Thoracic aorta (tissue), 2 donors: ENCODE results near the gene ICE2. TPM values are rescaled to one million over a fixed set of nuclear protein-coding genes. Genes with fewer than 3 reads are reported as not detected.

ENCODE experiments used
- ATAC-seq: fragments of 150-250 bp; one replicate; pipeline ENCODE4 v1.8.0; 2017; ENCODE audit warnings: low read depth; ENCODE audit not compliant: insufficient number of reproducible peaks, low FRiP score
- DNase-seq: peaks from one replicate; pipeline ENCODE4 v3.0.0-alpha.2; 2020; ENCODE audit warnings: low spot score
- H3K27ac ChIP-seq, 2 donors: fragments of 200-600 bp; sonication (generic); 1 replicate in 1 of 2; 2 replicates in 1 of 2; pipeline ENCODE4 v1.5.1; 2016; ENCODE audit warnings: mild to moderate bottlenecking in 2 of 2, moderate library complexity in 2 of 2
- H3K27me3 ChIP-seq: fragments of 200-600 bp; sonication (generic); replicated peaks from 2 replicates; pipeline ENCODE4 v1.6.0; 2016; ENCODE audit warnings: mild to moderate bottlenecking; ENCODE audit not compliant: insufficient read depth
- H3K36me3 ChIP-seq: fragments of 200-600 bp; sonication (generic); one replicate; pipeline ENCODE4 v1.5.1; 2016
- H3K4me1 ChIP-seq, 2 donors: fragments of 200-600 bp; sonication (generic); 1 replicate in 1 of 2; 2 replicates in 1 of 2; pipeline versions ENCODE4 v1.5.1 to v1.6.0; 2016; ENCODE audit warnings: low read depth in 2 of 2, mild to moderate bottlenecking in 1 of 2; ENCODE audit not compliant: control insufficient read depth in 1 of 2
- H3K4me3 ChIP-seq: fragments of 200-600 bp; sonication (generic); 2 replicates; pipeline ENCODE4 v1.5.1; 2016; ENCODE audit warnings: mild to moderate bottlenecking
- H3K9me3 ChIP-seq: fragments of 200-600 bp; sonication (generic); 2 replicates; pipeline ENCODE4 v1.5.1; 2016
- CTCF ChIP-seq: fragments of 200-600 bp; sonication (generic); IDR thresholded peaks from one replicate; pipeline ENCODE4 v1.5.1; 2019; ENCODE audit warnings: antibody characterized with exemption
- total RNA-seq, 2 donors: library from RNA; depleted of rRNA; stranded (reverse); fragments of >200 nt; gene quantifications; one replicate each; pipeline versions ENCODE4 v1.1.0 to v1.2.3, GENCODE V29; 2016

The ICE2 gene
- total RNA-seq, 2 donors from 2014 or later: 19.4 to 57.2 TPM

DNA sequence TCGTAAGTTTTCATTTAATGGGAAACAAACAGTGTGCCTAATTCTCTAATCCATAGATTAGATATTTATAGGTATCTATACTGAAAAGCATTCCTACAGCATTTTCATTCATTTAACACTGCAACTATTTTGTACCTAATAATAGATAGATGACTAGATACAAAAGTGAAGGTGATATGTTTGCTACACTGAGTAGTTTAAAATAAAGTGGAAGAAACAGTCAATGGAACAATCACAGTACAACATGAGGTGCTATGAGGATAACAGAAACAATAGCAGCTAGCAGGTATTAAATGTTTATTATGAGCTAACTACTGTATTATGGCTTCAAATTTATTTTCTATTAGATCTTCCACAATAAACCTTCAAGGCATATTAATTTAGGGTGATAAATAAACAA is 50.0 kb downstream of the ICE2 start:
- DNase-seq (no peak), ATAC-seq (no peak)
- TF ChIP-seq CTCF: no peak
- Histone ChIP-seq H3K27ac (no peak overlapping the region), H3K4me1 (peaks cover 7 to 28% of the 10 kb centered on the region in 2 donors), H3K36me3 (peaks cover 16% of the 10 kb centered on the region), H3K9me3 (no peaks in the 10 kb centered on the region), H3K4me3 (no peak overlapping the region), H3K27me3 (no peaks in the 10 kb centered on the region)

DNA sequence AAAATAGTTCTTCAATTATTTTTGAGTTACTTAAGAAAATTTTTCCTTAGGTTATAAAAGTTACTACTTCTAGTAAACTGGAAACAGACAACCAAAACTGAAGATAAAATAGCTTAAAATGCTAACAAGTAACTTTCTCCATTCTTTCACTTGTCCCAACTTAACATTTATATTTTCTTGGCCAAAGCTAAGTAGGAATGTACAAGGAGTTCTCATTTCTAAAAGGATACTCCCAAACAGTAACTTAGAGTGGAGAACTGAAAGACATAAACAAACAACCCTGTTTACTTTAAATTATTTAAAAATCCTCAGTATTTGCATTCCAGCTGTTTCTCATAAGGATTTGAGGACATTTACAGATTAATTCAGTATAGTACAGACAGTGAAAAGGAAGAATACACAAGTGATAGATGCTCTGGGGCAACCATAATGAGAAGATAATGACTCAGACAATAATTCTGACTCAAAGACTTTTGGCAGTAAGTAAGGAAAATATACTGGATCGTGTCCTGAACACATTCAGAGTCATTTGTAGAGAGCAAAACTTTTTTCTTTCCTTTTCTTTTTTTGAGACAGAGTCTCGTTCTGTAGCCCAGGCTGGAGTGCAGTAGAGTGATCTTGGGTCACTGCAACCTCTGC is 52.0 kb downstream of the ICE2 start:
- Histone ChIP-seq H3K27me3 (no peaks in the 10 kb centered on the region), H3K27ac (peak overlapping the region; percentile 54 to 59), H3K4me1 (peaks cover 20 to 43% of the 10 kb centered on the region in 2 donors), H3K4me3 (no peak overlapping the region), H3K9me3 (no peaks in the 10 kb centered on the region), H3K36me3 (peaks cover 12% of the 10 kb centered on the region)
- TF ChIP-seq CTCF: no peak
- ATAC-seq (peak; percentile 51), DNase-seq (no peak)

DNA sequence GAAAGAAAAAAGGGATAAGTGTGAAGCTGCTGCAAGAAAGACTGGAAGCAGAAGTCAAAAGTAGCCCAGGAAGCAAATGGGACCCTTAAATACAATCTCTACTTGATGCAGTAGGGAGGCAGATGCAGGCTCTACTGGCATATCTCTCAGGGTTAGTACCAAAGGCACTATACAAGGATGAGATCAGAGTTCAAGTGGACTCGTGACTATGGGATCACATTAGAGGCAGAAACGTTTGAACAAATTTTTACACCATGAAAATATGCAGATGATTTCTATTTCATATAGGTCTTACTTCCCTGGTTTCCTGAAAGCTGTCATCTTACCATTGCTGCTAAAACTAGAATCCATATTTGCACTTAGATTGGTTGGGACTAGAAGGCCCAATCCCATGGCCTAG is 53.5 kb downstream of the ICE2 start:
- Histone ChIP-seq H3K4me3 (no peak overlapping the region), H3K9me3 (no peaks in the 10 kb centered on the region), H3K27ac (no peak overlapping the region), H3K36me3 (peaks cover 5% of the 10 kb centered on the region), H3K27me3 (no peaks in the 10 kb centered on the region), H3K4me1 (peaks cover 22 to 52% of the 10 kb centered on the region in 2 donors)
- DNase-seq (no peak), ATAC-seq (no peak)
- no peak for TF ChIP-seq CTCF

GRCh38 chr15:60424006-60424405 is 54.9 kb downstream of the ICE2 start:
- H3K4me3 ChIP-seq: no peak overlapping the region
- H3K36me3 ChIP-seq: no peaks in the 10 kb centered on the region
- DNase-seq: no peak

GRCh38 chr15:60423537-60423936 is 55.4 kb downstream of the ICE2 start:
- no peak overlapping the region for H3K4me3 ChIP-seq
- peaks cover 22 to 60% of the 10 kb centered on the region in 2 donors for H3K4me1 ChIP-seq
- no peaks in the 10 kb centered on the region for H3K27me3 ChIP-seq
- H3K27ac ChIP-seq: peak overlapping the region in 1 of 2 donors; percentile 21
- ATAC-seq (peak; percentile 57), DNase-seq (no peak)
- no peaks in the 10 kb centered on the region for H3K36me3 ChIP-seq
- H3K9me3 ChIP-seq: no peaks in the 10 kb centered on the region
- TF ChIP-seq CTCF: no peak

More at GRCh38 chr15:60424006-60424405, 54.9 kb downstream of the ICE2 start:
- Histone ChIP-seq H3K9me3 (no peaks in the 10 kb centered on the region), H3K27me3 (no peaks in the 10 kb centered on the region), H3K27ac (peak overlapping the region in 1 of 2 donors; percentile 21), H3K4me1 (peaks cover 22 to 60% of the 10 kb centered on the region in 2 donors)
- ATAC-seq: no peak
- no peak for TF ChIP-seq CTCF
